Ishikawa (cell line): ENCODE results near the gene TTN.

ENCODE experiments used
- CEBPB ChIP-seq: IDR thresholded peaks from 2 replicates; pipeline ENCODE4 v1.6.1; 2012
- CREB1 ChIP-seq: IDR thresholded peaks from 2 replicates; pipeline ENCODE4 v1.6.1; 2012; ENCODE audit warnings: low read depth
- EGR1 ChIP-seq: IDR thresholded peaks from 2 replicates; pipeline ENCODE4 v1.6.1; 2012
- EP300 ChIP-seq: IDR thresholded peaks from 2 replicates; pipeline ENCODE4 v1.6.1; 2012; ENCODE audit warnings: borderline replicate concordance
- FOXM1 ChIP-seq: IDR thresholded peaks from 2 replicates; pipeline ENCODE4 v1.6.1; 2012; ENCODE audit warnings: low read depth, borderline replicate concordance
- MAX ChIP-seq: IDR thresholded peaks from 2 replicates; pipeline ENCODE4 v1.6.1; 2012
- NFIC ChIP-seq: IDR thresholded peaks from 2 replicates; pipeline ENCODE4 v1.6.1; 2012
- RAD21 ChIP-seq: IDR thresholded peaks from 2 replicates; pipeline ENCODE4 v1.6.1; 2012; ENCODE audit warnings: low read depth
- REST ChIP-seq: IDR thresholded peaks from 2 replicates; pipeline ENCODE4 v1.6.1; 2012; ENCODE audit warnings: low read depth, mild to moderate bottlenecking
- TAF1 ChIP-seq: IDR thresholded peaks from 2 replicates; pipeline ENCODE4 v1.6.1; 2012; ENCODE audit warnings: low read depth, mild to moderate bottlenecking
- TCF12 ChIP-seq: IDR thresholded peaks from 2 replicates; pipeline ENCODE4 v1.6.1; 2012; ENCODE audit warnings: low read depth
- TEAD4 ChIP-seq: IDR thresholded peaks from 2 replicates; pipeline ENCODE4 v1.6.1; 2012
- USF1 ChIP-seq: IDR thresholded peaks from 2 replicates; pipeline ENCODE4 v1.6.1; 2012
- YY1 ChIP-seq: IDR thresholded peaks from 2 replicates; pipeline ENCODE4 v1.6.1; 2012; ENCODE audit warnings: low read depth
- ZBTB7A ChIP-seq: IDR thresholded peaks from 2 replicates; pipeline ENCODE4 v1.6.1; 2012; ENCODE audit warnings: low read depth

Gene TTN

GRCh38 chr2:178718988-178719387 is 88.2 kb downstream of the TTN start:
- TF ChIP-seq NFIC: no peak
- TF ChIP-seq ZBTB7A: no peak
- TF ChIP-seq REST: no peak
- TF ChIP-seq YY1: no peak
- TF ChIP-seq CEBPB: no peak
- TF ChIP-seq MAX: no peak
- no peak for TF ChIP-seq EGR1
- no peak for TF ChIP-seq FOXM1
- no peak for TF ChIP-seq TCF12
- no peak for TF ChIP-seq USF1
- TF ChIP-seq TEAD4: no peak

GRCh38 chr2:178718283-178718682 is 88.9 kb downstream of the TTN start:
- TF ChIP-seq TAF1 (no peak), EGR1 (no peak), REST (no peak), TEAD4 (no peak), RAD21 (no peak), TCF12 (no peak), NFIC (no peak)

GRCh38 chr2:178716394-178716793 is 90.8 kb downstream of the TTN start:
- TF ChIP-seq CEBPB: no peak
- TF ChIP-seq ZBTB7A: no peak
- no peak for TF ChIP-seq MAX
- TF ChIP-seq TEAD4: no peak

- no peak for TF ChIP-seq EP300
- TF ChIP-seq MAX: no peak
- TF ChIP-seq ZBTB7A: no peak
- TF ChIP-seq USF1: no peak
- TF ChIP-seq CEBPB: no peak
- TF ChIP-seq TCF12: no peak
- no peak for TF ChIP-seq TAF1
- TF ChIP-seq YY1: no peak
- no peak for TF ChIP-seq REST
Observed at GRCh38 chr2:178715366-178715765, 91.9 kb downstream of the TTN start.

- TF ChIP-seq EP300 (no peak), USF1 (no peak), MAX (no peak), TCF12 (no peak), TAF1 (no peak), REST (no peak), ZBTB7A (no peak), EGR1 (no peak), CEBPB (no peak), YY1 (no peak), FOXM1 (no peak), RAD21 (no peak), CREB1 (no peak)
Observed at GRCh38 chr2:178707476-178707875, 99.7 kb downstream of the TTN start.
